Umbilical cord (tissue), 2 donors: Measurements from ENCODE around the gene ANGPTL2. TPM values are rescaled to one million over a fixed set of nuclear protein-coding genes. Genes with fewer than 3 reads are reported as not detected.

Experiments used
- DNase-seq: peaks from one replicate; pipeline ENCODE4 v3.0.0-alpha.2; 2015; ENCODE audit warnings: low spot score
- total RNA-seq: library from RNA; depleted of rRNA; stranded (reverse); fragments of >200 nt; gene quantifications from one replicate; pipeline ENCODE4 v1.2.3, GENCODE V29; 2014; ENCODE audit warnings: low replicate concordance; ENCODE audit not compliant: insufficient read depth

Gene ANGPTL2
- total RNA-seq, 1 donor from 2014 or later: 14.7 TPM

- no peak for DNase-seq
Observed at GRCh38 chr9:127136880-127137639, 14.6 kb upstream of the ANGPTL2 start.

DNA sequence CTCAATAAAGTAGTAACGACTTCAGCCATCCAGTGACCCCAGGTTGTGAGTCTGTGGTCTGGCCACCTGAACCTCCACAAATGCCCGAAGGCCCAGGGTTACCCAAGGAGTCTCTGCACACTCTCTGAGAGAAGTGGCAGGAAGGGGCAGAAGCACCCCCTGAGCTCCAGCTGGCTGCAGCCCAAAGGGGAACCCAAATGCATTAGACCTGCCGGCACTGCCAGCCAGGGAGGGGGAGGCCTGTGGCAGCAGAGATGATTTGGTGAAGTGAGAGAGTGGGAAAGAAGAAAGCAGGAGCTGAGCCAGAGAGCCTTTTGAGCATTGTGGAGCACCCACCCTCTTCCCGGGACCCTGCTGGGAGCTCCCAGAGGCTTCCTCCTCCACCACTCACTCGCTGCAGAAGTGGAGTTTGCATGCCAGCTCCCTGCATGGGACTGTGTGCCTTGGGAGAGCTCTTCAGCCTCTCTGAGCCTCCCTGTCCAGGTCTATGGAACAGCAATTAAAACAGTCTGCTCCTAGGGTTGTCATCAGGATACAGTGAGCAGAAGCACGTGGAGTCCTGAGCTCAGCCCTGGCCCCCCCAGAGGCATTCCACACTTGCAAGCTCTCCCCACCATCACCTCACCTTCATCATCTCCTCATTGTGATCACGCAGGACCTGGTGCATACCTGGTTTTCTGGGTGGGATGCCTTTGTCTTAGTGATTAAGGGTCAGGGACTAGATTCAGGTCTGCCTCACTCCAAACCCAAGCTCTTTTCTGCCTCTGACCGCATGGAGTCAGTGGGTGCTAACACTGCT is 13.8 kb upstream of the ANGPTL2 start:
- no peak for DNase-seq

DNA sequence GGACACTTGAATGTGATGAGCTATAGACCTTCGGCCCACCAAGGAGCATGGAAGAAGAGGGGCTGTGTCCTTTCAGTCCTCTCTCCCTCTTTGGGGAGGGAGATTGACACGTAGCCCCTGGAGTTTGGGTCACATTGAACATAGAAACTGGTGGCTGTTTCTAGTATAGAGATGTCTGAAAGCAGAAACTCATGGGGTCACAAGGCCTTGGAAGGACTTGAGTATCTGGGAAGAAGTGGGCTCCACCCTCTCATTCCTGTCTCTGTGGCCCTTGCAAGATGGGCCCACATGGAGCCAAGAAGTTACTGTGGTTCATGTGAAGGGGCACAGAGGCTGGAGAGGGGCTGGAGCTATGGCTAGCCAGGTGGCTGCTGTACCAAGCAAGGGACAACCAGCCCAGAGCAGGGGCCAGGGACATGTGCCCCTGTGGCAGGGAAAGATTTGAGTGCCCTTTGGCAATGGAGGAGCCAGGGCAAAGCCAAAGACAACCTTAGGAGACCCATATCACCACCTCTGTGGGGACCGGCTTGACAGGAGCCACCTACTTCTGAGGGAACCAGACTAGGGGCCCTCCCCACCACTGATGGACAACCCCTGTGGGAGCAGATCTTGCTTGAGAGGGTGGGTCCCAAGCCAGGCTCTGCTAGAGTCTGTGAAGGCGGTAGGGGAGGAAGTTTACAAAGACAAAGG is 12.8 kb upstream of the ANGPTL2 start:
- no peak for DNase-seq

DNA sequence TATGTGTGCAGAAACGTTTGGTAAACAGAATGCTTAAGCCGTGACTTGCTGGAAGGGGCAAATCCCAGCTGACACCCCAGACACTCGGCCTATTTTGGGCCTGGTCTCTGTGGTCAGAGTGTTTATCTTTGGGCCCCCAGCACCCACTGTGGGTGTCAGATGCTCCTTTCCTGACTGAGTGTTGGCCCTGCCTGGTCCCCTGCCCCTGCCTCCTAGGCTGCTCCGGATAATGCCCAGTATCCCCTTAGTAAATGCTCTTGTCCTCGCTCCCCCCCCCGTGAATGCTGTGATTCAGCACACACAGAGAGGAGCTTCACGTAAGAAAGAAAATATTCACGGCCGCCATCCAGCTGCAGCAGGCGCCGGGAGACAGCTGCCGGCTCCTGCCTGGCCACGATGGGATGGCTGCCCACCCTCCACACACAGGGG is 11.3 kb upstream of the ANGPTL2 start:
- peak; percentile 84 for DNase-seq

DNA sequence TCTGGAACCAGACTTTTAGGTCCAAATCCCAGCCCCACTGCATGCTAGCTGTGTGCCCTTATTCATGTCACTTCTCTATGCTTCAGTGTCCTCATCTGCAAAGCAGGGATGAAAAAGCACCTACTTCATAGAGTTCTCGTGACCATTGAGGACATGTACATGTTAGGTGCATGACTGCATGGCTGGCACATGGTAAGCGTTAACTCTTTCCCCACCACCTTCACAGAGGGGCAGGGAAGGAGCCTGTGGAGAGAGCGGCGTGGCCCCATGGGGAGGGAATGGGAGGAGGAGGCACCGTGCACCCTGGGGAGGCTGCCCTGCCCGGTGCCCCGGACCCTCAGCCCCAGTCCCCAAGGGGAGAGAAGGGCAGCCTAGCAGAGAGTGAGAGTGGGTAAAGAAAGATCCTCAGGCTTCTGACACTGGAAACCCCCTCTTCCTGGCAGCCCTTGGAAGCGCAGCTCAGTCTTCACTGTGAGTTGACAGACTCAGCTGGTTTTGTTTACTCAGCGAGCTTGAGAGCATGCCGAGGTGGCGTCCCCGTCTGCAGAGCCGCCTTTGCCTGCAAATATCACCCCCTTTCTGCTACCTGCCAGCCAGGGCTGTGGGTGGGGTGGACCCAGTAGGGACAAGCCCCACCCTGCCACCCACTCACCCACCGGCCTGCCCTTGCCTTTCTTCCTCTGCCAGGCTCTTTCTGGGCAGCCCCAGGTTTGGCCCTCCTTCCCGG is 10.6 kb upstream of the ANGPTL2 start:
- no peak for DNase-seq

DNA sequence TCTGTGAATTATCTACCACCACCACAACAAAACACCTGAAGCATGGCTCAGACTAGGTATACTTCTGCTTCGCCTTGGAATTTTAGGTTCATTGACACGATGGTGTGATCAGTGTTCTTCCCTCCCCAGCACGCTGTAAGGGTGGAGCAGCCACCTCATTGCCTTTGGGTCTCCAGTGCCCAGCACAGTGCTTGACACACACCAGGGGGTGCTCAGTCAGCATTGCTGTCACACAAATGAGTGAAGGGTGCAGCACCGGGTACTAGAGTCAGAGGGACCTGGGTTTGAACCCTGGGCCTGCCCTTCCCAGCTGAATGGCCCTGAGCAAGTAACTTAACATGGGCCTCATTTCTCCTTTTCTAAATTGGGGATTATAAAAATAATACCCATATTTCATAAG is 9.9 kb upstream of the ANGPTL2 start:
- DNase-seq: no peak

DNA sequence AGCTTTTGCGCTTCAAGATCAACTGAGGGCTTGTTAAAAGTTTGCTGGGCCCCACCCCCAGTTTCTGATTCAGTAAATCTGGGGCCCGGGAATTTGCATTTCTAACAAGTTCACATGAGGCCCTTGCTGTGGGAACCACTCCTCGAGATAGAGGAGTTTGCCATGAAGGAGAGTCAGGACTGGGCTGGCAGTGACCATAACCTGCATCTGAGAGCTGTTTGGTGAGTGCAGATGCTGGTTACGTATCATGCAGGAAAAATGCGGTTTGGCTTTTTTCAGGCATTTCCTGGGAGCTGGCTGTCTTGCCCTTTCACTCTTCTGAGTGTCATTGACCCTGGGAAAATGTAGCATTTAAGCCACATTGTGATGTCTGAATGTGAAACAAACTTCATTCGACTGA is 9.4 kb upstream of the ANGPTL2 start:
- DNase-seq: no peak

- DNase-seq: peak; percentile 73
Observed at GRCh38 chr9:127130661-127131538, 8.5 kb upstream of the ANGPTL2 start.

- DNase-seq: no peak
Observed at GRCh38 chr9:127130235-127130634, 7.8 kb upstream of the ANGPTL2 start.

DNA sequence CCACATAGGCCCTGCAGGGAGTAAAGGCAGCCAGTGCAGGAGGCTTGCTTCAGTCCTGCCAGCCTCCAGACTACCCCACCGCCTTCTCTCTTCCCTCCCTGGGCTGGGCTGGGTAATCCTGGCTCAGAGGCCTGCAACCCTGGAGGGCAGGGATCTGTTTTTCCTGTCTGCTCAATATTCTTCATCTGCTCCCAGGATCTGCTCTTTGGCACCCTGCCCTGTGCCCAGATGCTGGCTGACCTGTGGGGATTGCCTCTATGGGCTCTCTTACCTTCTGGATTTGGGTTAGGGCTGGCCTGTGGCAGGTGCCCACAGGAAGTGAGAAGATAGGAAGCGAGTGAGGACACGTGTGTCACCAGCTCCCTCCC is 7.3 kb upstream of the ANGPTL2 start:
- peak; percentile 48 for DNase-seq

- DNase-seq: no peak
Observed at GRCh38 chr9:127129073-127129717, 6.8 kb upstream of the ANGPTL2 start.

DNA sequence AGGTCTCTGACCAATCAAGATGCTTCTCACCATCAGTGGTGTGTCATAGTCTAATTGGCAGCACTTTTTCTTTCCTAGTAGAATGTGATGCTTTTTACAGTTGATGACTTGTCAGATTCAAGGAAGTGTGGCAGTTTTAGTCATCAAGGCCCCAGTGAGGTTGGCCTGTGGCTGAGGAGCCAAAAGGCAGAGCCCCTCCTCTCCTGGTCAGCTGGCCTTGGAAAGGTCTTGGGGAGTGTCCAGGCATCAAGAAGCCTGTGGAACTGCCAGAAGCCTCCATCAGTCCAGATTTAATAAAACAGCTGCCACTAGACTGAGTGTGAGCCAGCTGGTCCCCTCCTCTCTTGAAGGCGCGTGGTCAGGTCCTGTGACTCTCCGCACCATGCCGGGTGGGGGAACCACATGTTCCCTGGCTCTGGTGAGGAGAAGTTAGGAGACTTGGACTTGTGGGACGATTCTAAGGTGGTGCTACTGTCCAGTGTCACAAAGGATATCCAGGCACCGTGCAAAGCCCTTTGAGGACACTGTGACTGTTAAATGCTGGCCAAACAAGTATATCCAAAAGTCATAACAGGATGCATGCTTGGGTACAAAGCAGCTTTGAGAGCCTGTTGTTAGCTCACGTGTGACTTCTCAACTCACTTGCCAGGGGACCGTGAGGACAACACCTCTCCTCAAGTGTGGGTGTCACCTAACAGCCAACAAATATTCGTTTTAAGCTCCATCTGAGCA is 6.1 kb upstream of the ANGPTL2 start:
- DNase-seq: no peak

DNA sequence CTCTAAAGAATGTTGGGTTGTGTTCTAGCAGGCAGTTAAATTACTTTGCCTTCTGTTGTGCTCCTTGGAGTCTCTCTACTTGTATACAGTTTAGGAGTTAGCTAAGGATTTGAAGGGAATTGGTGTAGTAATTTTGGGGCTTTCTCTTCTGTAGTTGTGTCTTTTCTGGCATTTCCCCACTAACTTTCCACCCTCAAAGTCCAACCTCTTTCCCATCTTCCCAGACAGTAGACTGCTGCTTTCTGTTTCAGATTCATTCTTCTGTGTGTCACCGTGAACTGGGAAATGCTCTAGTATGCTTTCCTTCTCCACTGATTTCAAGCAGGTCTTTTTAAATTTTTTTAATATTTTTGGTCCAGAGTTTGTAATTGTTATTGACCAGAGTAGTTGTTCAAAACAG is 4.5 kb upstream of the ANGPTL2 start:
- DNase-seq: no peak

DNA sequence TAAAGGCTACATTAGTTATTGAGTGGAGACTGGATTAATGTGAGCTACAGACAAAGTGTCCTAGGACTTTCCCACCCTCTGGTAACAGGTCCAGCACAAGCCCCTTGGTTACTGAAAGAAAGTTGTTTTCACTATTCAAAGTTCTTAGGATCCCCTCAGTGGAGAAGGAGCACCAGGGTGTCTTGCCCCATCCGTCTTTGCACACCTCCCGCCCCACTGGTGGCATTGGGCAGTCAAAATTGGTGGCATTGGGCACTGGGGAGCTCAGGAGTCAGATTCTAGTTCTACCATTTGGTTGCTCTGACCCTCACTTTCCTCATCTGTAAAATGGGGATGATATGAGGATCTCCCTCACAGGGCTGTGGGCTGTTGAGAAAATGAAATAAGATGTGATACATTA is 2.4 kb upstream of the ANGPTL2 start:
- no peak for DNase-seq

DNA sequence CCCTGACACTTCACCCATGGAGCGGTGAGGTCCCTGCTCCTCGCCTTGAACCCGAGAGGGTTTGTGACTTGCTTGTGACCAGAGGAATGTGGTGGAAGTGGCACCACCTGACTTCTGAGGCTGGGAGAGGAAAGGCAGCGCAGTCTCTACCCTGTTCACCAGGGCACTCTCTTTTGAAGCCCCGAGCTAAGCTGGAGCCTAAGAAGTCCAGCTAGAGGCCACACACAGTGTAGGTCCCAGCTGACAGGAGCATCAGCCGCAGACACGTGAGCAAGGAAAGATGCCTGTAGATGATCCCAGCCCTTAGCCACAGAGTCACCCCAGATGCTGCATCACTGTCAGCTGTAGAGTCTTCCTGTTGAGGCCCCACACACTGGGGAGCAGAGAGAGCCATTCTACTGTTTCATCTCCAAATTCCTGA is 1.7 kb upstream of the ANGPTL2 start:
- no peak for DNase-seq

- DNase-seq: peak; percentile 37
Observed at GRCh38 chr9:127123064-127123890, 842 bp upstream of the ANGPTL2 start.

GRCh38 chr9:127121628-127122175 is 733 bp downstream of the ANGPTL2 start:
- DNase-seq: peak; percentile 68

- no peak for DNase-seq
Observed at GRCh38 chr9:127119320-127119709, 3.1 kb downstream of the ANGPTL2 start.
